ENCODE data around the gene CSAG2.
"Not testable (repeated sequence)": the region's sequence is repeated elsewhere in the genome, so short reads cannot be mapped to it uniquely, and the experiment has no call there.

The CSAG2 gene

DNA sequence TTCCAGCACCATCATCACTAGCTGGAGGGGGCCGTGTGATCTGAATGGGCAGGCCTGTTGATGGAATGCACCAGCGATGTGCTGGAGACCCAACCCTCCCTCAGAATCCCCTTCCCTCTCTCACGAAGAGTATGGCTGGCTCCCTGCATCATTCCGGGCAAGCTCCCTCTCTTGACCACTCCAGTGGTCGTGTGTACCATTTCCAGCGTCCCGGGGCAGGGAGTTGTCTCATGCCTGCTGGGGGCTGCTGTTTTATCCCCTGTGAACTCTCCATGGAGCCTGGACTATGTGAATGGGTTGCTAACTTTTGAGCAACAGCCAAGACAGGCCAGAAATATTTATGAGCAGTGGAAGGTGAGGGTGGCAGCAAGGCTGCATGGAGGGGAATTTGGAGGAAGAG, 16.3 kb upstream of the CSAG2 start:
- TF ChIP-seq EZH2phosphoT487 (IDR thresholded peaks at IDR 0.05; ENCODE audit: low read depth) = no peak
- TF ChIP-seq, protein P1, sequence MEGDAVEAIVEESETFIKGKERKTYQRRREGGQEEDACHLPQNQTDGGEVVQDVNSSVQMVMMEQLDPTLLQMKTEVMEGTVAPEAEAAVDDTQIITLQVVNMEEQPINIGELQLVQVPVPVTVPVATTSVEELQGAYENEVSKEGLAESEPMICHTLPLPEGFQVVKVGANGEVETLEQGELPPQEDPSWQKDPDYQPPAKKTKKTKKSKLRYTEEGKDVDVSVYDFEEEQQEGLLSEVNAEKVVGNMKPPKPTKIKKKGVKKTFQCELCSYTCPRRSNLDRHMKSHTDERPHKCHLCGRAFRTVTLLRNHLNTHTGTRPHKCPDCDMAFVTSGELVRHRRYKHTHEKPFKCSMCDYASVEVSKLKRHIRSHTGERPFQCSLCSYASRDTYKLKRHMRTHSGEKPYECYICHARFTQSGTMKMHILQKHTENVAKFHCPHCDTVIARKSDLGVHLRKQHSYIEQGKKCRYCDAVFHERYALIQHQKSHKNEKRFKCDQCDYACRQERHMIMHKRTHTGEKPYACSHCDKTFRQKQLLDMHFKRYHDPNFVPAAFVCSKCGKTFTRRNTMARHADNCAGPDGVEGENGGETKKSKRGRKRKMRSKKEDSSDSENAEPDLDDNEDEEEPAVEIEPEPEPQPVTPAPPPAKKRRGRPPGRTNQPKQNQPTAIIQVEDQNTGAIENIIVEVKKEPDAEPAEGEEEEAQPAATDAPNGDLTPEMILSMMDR (IDR thresholded peaks at IDR 0.05; ENCODE audit: low read depth, low read length) = no peak
- Histone ChIP-seq H3K9ac (ENCODE audit: low read length) (no peak overlapping the region), H3K27me3 (ENCODE audit: low read depth, low read length) (no peaks in the 10 kb centered on the region), H4K20me1 (ENCODE audit: insufficient read depth, low read length) (no peaks in the 10 kb centered on the region), H3K36me3 (replicated peaks; ENCODE audit: low read depth, low read length) (no peaks in the 10 kb centered on the region), H3K4me3 (ENCODE audit: low read length) (no peak overlapping the region), H3K4me1 (ENCODE audit: low read length) (no peaks in the 10 kb centered on the region), H2AFZ (ENCODE audit: low read depth, low read length) (no peak overlapping the region), H3K4me2 (ENCODE audit: low read length) (no peak overlapping the region), H3K9me3 (ENCODE audit: insufficient read depth, low read length) (no peaks in the 10 kb centered on the region), H3K27ac (ENCODE audit: low read length) (no peak overlapping the region), H3K79me2 (ENCODE audit: low read length) (no peaks in the 10 kb centered on the region)

DNA sequence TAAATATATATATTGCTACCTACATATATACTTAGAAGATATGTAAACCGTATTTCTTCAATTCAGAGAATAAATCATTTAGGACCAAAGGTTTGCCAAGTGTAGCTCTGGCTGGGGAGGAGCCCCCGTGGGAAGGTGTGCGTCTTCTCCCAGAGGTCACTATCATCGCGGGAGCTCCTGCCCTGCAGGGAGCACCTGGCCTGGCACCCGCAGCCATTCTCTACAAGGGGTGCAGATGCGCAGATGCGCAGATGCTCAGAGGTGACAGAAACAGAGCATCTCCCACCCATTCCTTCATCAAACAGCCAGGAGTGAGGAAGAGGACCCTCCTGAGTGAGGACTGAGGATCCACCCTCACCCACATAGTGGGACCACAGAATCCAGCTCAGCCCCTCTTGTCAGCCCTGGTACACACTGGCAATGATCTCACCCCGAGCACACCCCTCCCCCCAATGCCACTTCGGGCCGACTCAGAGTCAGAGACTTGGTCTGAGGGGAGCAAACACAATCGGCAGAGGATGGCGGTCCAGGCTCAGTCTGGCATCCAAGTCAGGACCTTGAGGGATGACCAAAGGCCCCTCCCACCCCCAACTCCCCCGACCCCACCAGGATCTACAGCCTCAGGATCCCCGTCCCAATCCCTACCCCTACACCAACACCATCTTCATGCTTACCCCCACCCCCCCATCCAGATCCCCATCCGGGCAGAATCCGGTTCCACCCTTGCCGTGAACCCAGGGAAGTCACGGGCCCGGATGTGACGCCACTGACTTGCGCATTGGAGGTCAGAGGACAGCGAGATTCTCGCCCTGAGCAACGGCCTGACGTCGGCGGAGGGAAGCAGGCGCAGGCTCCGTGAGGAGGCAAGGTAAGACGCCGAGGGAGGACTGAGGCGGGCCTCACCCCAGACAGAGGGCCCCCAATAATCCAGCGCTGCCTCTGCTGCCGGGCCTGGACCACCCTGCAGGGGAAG, 5.0 kb upstream of the CSAG2 start, which contains the start of gene MAGEA2B:
Gene MAGEA2B, plus strand, starts transcription at position 814 of the 973 bp plus-strand sequence. CDS start 2,479 bp downstream, outside the sequence.
- H3K4me1 ChIP-seq (ENCODE audit: low read length); H3K9me3 ChIP-seq (ENCODE audit: insufficient read depth, low read length); H2AFZ ChIP-seq (ENCODE audit: low read depth, low read length); H3K4me2 ChIP-seq (ENCODE audit: low read length); H3K27ac ChIP-seq (ENCODE audit: low read length); H3K27me3 ChIP-seq (ENCODE audit: low read depth, low read length); H4K20me1 ChIP-seq (ENCODE audit: insufficient read depth, low read length); H3K9ac ChIP-seq (ENCODE audit: low read length); H3K79me2 ChIP-seq (ENCODE audit: low read length); H3K36me3 ChIP-seq (replicated peaks; ENCODE audit: low read depth, low read length); H3K4me3 ChIP-seq (ENCODE audit: low read length): not testable (repeated sequence)

DNA sequence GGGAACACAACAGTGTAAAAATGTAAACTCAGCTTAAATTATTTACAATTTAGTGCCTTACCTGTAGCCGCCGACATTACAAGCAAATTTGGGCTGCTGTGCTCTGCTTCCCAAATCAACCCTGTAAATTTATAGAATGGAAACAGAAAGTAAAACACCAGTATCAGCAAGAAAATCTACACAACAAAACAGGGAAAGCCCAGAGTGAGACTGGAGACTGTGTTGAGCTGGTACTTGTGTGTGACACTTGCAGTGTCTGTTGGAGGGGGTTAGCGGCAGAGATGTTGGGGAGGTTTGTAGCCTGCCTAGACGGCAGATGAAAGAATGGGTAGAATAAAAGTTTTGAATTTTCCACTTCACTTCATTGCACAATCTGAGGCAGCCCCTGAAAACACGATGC, 4.1 kb upstream of the CSAG2 start:
- H2AFZ ChIP-seq (ENCODE audit: low read depth, low read length); H3K9me3 ChIP-seq (ENCODE audit: insufficient read depth, low read length); H3K27ac ChIP-seq (ENCODE audit: low read length); H3K27me3 ChIP-seq (ENCODE audit: low read depth, low read length); H3K36me3 ChIP-seq (replicated peaks; ENCODE audit: low read depth, low read length); H3K4me1 ChIP-seq (ENCODE audit: low read length); H3K4me3 ChIP-seq (ENCODE audit: low read length); H3K4me2 ChIP-seq (ENCODE audit: low read length); H3K79me2 ChIP-seq (ENCODE audit: low read length); H3K9ac ChIP-seq (ENCODE audit: low read length); H4K20me1 ChIP-seq (ENCODE audit: insufficient read depth, low read length): not testable (repeated sequence)

DNA sequence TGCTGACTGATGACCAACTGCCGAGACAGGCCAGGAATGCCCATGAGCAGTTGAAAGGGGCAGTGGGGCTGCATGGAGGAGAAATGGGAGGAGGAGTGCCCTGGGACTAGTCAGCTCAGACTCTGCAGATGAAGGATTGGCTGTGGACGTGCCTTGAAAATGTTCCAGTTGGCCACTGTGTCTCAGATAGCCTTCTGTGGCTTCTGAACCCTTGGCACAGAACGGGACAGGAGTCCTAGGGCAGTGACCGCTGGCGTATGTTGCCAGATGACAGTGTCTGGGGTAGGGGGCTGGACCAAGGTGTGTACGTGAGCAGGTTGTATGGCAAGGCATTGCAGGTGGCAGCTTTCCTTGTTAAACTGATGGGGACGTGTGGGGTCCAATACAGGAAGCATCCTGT, 2.6 kb downstream of the CSAG2 start:
- H2AFZ ChIP-seq (ENCODE audit: low read depth, low read length); H3K4me3 ChIP-seq (ENCODE audit: low read length); H4K20me1 ChIP-seq (ENCODE audit: insufficient read depth, low read length); H3K36me3 ChIP-seq (replicated peaks; ENCODE audit: low read depth, low read length); H3K4me2 ChIP-seq (ENCODE audit: low read length); H3K9ac ChIP-seq (ENCODE audit: low read length); H3K4me1 ChIP-seq (ENCODE audit: low read length); H3K9me3 ChIP-seq (ENCODE audit: insufficient read depth, low read length); H3K79me2 ChIP-seq (ENCODE audit: low read length); H3K27ac ChIP-seq (ENCODE audit: low read length); H3K27me3 ChIP-seq (ENCODE audit: low read depth, low read length): not testable (repeated sequence)

DNA sequence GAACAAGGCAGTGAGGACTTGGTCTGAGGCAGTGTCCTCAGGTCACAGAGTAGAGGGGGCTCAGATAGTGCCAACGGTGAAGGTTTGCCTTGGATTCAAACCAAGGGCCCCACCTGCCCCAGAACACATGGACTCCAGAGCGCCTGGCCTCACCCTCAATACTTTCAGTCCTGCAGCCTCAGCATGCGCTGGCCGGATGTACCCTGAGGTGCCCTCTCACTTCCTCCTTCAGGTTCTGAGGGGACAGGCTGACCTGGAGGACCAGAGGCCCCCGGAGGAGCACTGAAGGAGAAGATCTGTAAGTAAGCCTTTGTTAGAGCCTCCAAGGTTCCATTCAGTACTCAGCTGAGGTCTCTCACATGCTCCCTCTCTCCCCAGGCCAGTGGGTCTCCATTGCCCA, 8.7 kb downstream of the CSAG2 start:
- not testable (repeated sequence) for H3K27ac ChIP-seq (ENCODE audit: low read length); H3K36me3 ChIP-seq (replicated peaks; ENCODE audit: low read depth, low read length); H3K9me3 ChIP-seq (ENCODE audit: insufficient read depth, low read length); H3K79me2 ChIP-seq (ENCODE audit: low read length); H3K4me2 ChIP-seq (ENCODE audit: low read length); H3K4me3 ChIP-seq (ENCODE audit: low read length); H3K9ac ChIP-seq (ENCODE audit: low read length); H4K20me1 ChIP-seq (ENCODE audit: insufficient read depth, low read length); H2AFZ ChIP-seq (ENCODE audit: low read depth, low read length); H3K27me3 ChIP-seq (ENCODE audit: low read depth, low read length); H3K4me1 ChIP-seq (ENCODE audit: low read length)

DNA sequence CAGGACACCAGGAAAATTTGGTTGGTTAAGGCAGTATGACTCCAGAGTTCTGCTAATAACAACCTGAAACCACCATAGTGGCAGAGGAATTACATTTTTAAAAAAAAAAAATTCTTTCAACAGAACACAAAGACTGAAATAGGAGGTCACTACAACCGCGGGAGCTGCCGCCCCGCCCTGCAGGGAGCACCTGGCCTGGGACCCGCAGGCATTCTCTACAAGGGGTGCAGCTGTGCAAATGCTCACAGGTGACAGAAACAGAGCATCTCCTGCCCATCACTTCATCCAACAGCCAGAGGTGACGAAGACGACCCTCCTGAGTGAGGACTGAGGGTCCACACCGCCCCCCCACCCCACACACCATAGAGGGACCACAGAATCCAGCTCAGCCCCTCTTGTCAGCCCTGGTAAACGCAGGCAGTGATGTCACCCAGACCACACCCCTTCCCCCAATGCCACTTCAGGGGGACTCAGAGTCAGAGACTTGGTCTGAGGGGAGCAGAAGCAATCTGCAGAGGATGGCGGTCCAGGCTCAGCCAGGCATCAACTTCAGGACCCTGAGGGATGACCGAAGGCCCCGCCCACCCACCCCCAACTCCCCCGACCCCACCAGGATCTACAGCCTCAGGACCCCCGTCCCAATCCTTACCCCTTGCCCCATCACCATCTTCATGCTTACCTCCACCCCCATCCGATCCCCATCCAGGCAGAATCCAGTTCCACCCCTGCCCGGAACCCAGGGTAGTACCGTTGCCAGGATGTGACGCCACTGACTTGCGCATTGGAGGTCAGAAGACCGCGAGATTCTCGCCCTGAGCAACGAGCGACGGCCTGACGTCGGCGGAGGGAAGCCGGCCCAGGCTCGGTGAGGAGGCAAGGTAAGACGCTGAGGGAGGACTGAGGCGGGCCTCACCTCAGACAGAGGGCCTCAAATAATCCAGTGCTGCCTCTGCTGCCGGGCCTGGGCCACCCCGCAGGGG, 10.8 kb downstream of the CSAG2 start, which contains the start of gene MAGEA3:
Gene MAGEA3, plus strand, starts transcription at position 843 of the 980 bp plus-strand sequence. CDS start 2,039 bp downstream, outside the sequence.
- not testable (repeated sequence) for H3K4me2 ChIP-seq (ENCODE audit: low read length); H3K27me3 ChIP-seq (ENCODE audit: low read depth, low read length)

DNA sequence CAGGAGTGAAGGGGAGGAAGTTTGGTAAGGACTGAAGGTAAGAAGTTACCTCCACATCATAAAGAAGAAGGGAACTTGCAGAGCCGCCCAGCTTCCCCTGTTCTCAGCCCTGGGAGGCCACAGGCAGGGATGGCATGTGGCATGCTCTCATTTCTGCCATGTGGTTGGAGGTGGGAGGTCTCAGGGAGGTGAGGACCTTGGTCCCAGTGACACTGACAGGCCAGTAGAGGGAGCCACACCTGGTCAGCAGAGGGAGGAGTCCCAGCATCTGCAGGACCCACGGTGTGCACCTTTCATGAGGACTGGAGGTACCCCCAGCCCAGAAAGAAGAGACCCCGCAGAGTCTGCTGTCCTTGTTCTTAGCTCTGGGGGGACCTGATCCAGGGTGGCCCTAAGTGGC, 28.1 kb downstream of the CSAG2 start:
- not testable (repeated sequence) for H3K9ac ChIP-seq (ENCODE audit: low read length); H4K20me1 ChIP-seq (ENCODE audit: insufficient read depth, low read length); H3K4me2 ChIP-seq (ENCODE audit: low read length); H2AFZ ChIP-seq (ENCODE audit: low read depth, low read length); H3K36me3 ChIP-seq (replicated peaks; ENCODE audit: low read depth, low read length); H3K27ac ChIP-seq (ENCODE audit: low read length); H3K9me3 ChIP-seq (ENCODE audit: insufficient read depth, low read length); H3K4me1 ChIP-seq (ENCODE audit: low read length); H3K4me3 ChIP-seq (ENCODE audit: low read length); H3K79me2 ChIP-seq (ENCODE audit: low read length); H3K27me3 ChIP-seq (ENCODE audit: low read depth, low read length)

More for the DNA sequence above, 10.8 kb downstream of the CSAG2 start, which contains the start of gene MAGEA3:
- not testable (repeated sequence) for H3K9ac ChIP-seq (ENCODE audit: low read length); H4K20me1 ChIP-seq (ENCODE audit: insufficient read depth, low read length); H3K36me3 ChIP-seq (replicated peaks; ENCODE audit: low read depth, low read length); H3K27ac ChIP-seq (ENCODE audit: low read length); H3K79me2 ChIP-seq (ENCODE audit: low read length); H3K4me1 ChIP-seq (ENCODE audit: low read length); H2AFZ ChIP-seq (ENCODE audit: low read depth, low read length); H3K9me3 ChIP-seq (ENCODE audit: insufficient read depth, low read length); H3K4me3 ChIP-seq (ENCODE audit: low read length)

DNA sequence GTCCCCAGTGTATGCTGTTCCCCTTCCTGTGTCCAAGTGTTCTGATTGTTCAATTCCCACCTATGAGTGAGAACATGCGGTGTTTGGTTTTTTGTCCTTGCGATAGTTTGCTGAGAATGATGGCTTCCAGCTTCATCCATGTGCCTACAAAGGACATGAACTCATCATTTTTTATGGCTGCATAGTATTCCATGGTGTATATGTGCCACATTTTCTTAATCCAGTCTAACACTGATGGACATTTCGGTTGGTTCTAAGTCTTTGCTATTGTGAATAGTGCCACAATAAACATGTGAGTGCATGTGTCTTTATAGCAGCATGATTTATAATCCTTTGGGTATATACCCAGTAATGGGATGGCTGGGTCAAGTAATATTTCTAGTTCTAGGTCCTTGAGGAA, 34.4 kb downstream of the CSAG2 start:
- H2AFZ ChIP-seq (ENCODE audit: low read depth, low read length); H3K36me3 ChIP-seq (replicated peaks; ENCODE audit: low read depth, low read length); H3K9ac ChIP-seq (ENCODE audit: low read length); H3K4me2 ChIP-seq (ENCODE audit: low read length); H3K27ac ChIP-seq (ENCODE audit: low read length); H3K9me3 ChIP-seq (ENCODE audit: insufficient read depth, low read length); H4K20me1 ChIP-seq (ENCODE audit: insufficient read depth, low read length); H3K79me2 ChIP-seq (ENCODE audit: low read length); H3K4me3 ChIP-seq (ENCODE audit: low read length); H3K27me3 ChIP-seq (ENCODE audit: low read depth, low read length); H3K4me1 ChIP-seq (ENCODE audit: low read length): not testable (repeated sequence)
